Muscle layer of colon (tissue), 2 donors: ENCODE data around the gene NAV2.

Experiments used
- H3K27ac ChIP-seq: one replicate; pipeline ENCODE4 v1.7.0; 2013; ENCODE audit warnings: low read depth, mild to moderate bottlenecking, low read length, moderate library complexity
- H3K27me3 ChIP-seq, 2 donors: one replicate each; pipeline ENCODE4 v1.7.0; 2013; ENCODE audit warnings: low read length in 2 of 2, mild to moderate bottlenecking in 2 of 2; ENCODE audit not compliant: insufficient read depth in 2 of 2, control insufficient read depth in 1 of 2
- H3K36me3 ChIP-seq: one replicate; pipeline ENCODE4 v1.7.0; 2013; ENCODE audit warnings: mild to moderate bottlenecking, low read length; ENCODE audit not compliant: insufficient read depth
- H3K4me1 ChIP-seq: one replicate; pipeline ENCODE4 v1.7.0; 2013; ENCODE audit warnings: mild to moderate bottlenecking, low read length; ENCODE audit not compliant: insufficient read depth
- H3K4me3 ChIP-seq, 2 donors: one replicate each; pipeline ENCODE4 v1.7.0; 2013; ENCODE audit warnings: low read length in 2 of 2, low read depth in 1 of 2, mild to moderate bottlenecking in 1 of 2, moderate library complexity in 1 of 2
- H3K9ac ChIP-seq: one replicate; pipeline ENCODE4 v1.7.0; 2013; ENCODE audit warnings: low read length
- H3K9me3 ChIP-seq: one replicate; pipeline ENCODE4 v1.7.0; 2013; ENCODE audit warnings: mild to moderate bottlenecking, low read length
- donor health status: abdominal sarcoma.
- donor health status: Adenocarcinoma of cecum.

The NAV2 gene

GRCh38 chr11:19845626-19846025 is 133.0 kb downstream of the NAV2 start:
- H3K9me3 ChIP-seq = no peaks in the 10 kb centered on the region
- peaks cover 36% of the 10 kb centered on the region for H3K4me1 ChIP-seq
- H3K4me3 ChIP-seq = no peak overlapping the region
- H3K36me3 ChIP-seq = peaks cover 3% of the 10 kb centered on the region
- no peaks in the 10 kb centered on the region for H3K27me3 ChIP-seq
- no peak overlapping the region for H3K9ac ChIP-seq
- no peak overlapping the region for H3K27ac ChIP-seq

DNA sequence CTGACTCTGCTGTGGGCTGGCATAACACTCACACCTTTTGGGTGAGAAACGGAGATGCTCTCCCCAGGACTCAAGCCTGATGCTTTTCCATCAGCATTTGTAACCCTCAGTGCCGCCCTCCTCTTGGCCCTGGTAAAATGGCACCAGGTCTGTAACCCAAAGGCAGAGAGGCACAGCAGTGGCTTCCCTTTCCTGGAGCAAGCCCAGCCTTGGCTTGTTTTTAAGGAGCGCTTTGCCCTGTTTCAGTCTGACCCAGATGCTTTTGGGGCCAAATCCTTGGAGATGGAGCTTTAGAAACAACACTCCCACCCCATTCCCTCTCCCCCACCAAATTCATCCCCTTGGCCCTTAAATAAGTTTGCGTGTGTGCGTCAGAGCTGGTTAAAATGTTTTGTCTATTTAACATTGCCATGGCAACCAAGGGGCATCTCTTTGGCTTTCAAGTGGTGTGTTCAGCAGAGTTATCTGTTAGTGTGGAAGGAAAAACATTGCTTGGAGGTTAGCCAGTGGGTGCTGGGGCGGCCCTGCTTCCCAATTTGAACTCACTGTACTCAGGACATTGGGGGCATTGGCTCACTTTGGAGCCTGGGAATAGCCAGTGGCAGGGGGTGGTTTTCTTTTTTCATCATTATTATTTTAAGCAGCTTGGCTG is 134.1 kb downstream of the NAV2 start:
- H3K9ac ChIP-seq = no peak overlapping the region
- no peaks in the 10 kb centered on the region for H3K9me3 ChIP-seq
- H3K27ac ChIP-seq = no peak overlapping the region
- H3K27me3 ChIP-seq = no peaks in the 10 kb centered on the region
- H3K36me3 ChIP-seq = peaks cover 3% of the 10 kb centered on the region
- peaks cover 32% of the 10 kb centered on the region for H3K4me1 ChIP-seq
- H3K4me3 ChIP-seq = no peak overlapping the region

GRCh38 chr11:19848219-19848618 is 135.6 kb downstream of the NAV2 start:
- Histone ChIP-seq H3K27ac (no peak overlapping the region), H3K4me1 (peaks cover 36% of the 10 kb centered on the region), H3K9me3 (no peaks in the 10 kb centered on the region), H3K4me3 (no peak overlapping the region), H3K27me3 (no peaks in the 10 kb centered on the region), H3K36me3 (peaks cover 3% of the 10 kb centered on the region), H3K9ac (no peak overlapping the region)

GRCh38 chr11:19849107-19849789 is 136.6 kb downstream of the NAV2 start:
- Histone ChIP-seq H3K27ac (no peak overlapping the region), H3K4me3 (no peak overlapping the region), H3K36me3 (peaks cover 3% of the 10 kb centered on the region), H3K9ac (no peak overlapping the region), H3K9me3 (no peaks in the 10 kb centered on the region), H3K4me1 (peaks cover 45% of the 10 kb centered on the region), H3K27me3 (no peaks in the 10 kb centered on the region)

- Histone ChIP-seq H3K27me3 (no peaks in the 10 kb centered on the region), H3K4me1 (peaks cover 45% of the 10 kb centered on the region), H3K9me3 (no peaks in the 10 kb centered on the region), H3K27ac (no peak overlapping the region), H3K36me3 (peaks cover 3% of the 10 kb centered on the region), H3K4me3 (no peak overlapping the region), H3K9ac (no peak overlapping the region)
Observed at GRCh38 chr11:19849947-19850593, 137.4 kb downstream of the NAV2 start.

GRCh38 chr11:19852288-19852687 is 139.7 kb downstream of the NAV2 start:
- Histone ChIP-seq H3K36me3 (no peaks in the 10 kb centered on the region), H3K4me1 (peaks cover 27% of the 10 kb centered on the region), H3K9ac (no peak overlapping the region), H3K4me3 (no peak overlapping the region), H3K27me3 (no peaks in the 10 kb centered on the region), H3K27ac (no peak overlapping the region), H3K9me3 (no peaks in the 10 kb centered on the region)

- H3K4me3 ChIP-seq = no peak overlapping the region
- H3K27ac ChIP-seq = no peak overlapping the region
Observed at GRCh38 chr11:19853016-19853415, 140.4 kb downstream of the NAV2 start.

GRCh38 chr11:19853920-19854319 is 141.3 kb downstream of the NAV2 start:
- H3K4me3 ChIP-seq = peak overlapping the region in 1 of 2 donors; percentile 11
- no peaks in the 10 kb centered on the region for H3K9me3 ChIP-seq
- H3K9ac ChIP-seq = no peak overlapping the region
- H3K36me3 ChIP-seq = no peaks in the 10 kb centered on the region
- H3K27me3 ChIP-seq = no peaks in the 10 kb centered on the region
- no peak overlapping the region for H3K27ac ChIP-seq
- H3K4me1 ChIP-seq = peaks cover 17% of the 10 kb centered on the region

More at GRCh38 chr11:19853016-19853415, 140.4 kb downstream of the NAV2 start:
- Histone ChIP-seq H3K36me3 (no peaks in the 10 kb centered on the region), H3K27me3 (no peaks in the 10 kb centered on the region), H3K4me1 (peaks cover 23% of the 10 kb centered on the region), H3K9me3 (no peaks in the 10 kb centered on the region), H3K9ac (no peak overlapping the region)

GRCh38 chr11:19861171-19861570 is 148.5 kb downstream of the NAV2 start:
- Histone ChIP-seq H3K27ac (no peak overlapping the region), H3K9ac (no peak overlapping the region), H3K4me3 (no peak overlapping the region)

GRCh38 chr11:19862091-19862490 is 149.5 kb downstream of the NAV2 start:
- Histone ChIP-seq H3K27me3 (no peaks in the 10 kb centered on the region), H3K27ac (no peak overlapping the region), H3K4me1 (peaks cover 27% of the 10 kb centered on the region), H3K9ac (no peak overlapping the region), H3K4me3 (no peak overlapping the region), H3K36me3 (no peaks in the 10 kb centered on the region), H3K9me3 (no peaks in the 10 kb centered on the region)

More at GRCh38 chr11:19861171-19861570, 148.5 kb downstream of the NAV2 start:
- Histone ChIP-seq H3K9me3 (no peaks in the 10 kb centered on the region), H3K27me3 (no peaks in the 10 kb centered on the region), H3K4me1 (peaks cover 26% of the 10 kb centered on the region), H3K36me3 (no peaks in the 10 kb centered on the region)

DNA sequence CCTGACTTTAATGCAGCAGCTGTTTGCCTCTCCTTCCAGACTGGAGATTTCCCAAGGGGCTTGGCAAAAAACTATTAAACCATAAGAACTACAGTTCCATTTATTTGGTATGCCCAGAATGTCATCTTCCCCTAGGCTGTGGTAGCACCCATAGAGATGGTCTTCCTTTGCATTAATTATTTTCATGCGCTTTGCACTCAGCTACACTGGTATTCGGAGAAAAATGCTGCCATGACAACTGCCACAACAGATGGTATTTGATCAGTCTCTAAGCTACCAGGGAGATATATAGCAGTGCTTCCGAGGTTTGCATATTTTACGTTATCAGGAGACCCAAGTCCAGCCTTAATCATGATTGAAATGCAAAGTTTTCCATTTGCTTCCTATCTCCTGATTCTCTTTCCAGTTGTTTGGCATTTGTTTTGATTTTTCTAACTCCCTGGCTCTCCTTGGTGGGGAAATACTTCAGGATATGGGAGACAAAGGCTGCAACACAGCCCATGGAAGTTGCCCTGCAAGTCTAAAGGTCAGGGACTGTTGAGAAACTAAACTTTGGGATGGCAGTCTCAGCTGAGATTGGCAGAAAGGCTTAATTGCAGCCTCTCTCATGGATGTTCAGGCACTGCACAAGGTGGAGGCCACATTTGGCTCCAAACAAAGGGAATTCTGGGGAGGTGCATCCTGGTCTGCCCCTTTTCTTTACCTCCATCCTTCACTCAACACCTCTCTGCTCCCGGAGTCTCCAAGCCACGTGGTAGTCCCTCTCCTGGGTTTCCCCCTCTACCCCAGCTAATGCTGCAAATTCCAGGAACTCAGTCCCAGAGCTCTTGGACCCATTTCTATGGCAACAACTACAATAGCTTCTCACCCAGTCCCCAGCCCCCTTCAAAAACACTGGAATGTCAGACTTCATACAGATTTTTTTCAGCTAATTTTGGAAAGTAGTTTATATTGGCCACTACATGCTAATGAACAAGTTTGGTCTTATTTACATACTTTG is 151.8 kb downstream of the NAV2 start:
- H3K4me3 ChIP-seq = no peak overlapping the region
- peaks cover 3% of the 10 kb centered on the region for H3K36me3 ChIP-seq
- no peak overlapping the region for H3K27ac ChIP-seq
- H3K9ac ChIP-seq = no peak overlapping the region
- no peaks in the 10 kb centered on the region for H3K27me3 ChIP-seq
- peaks cover 50% of the 10 kb centered on the region for H3K4me1 ChIP-seq
- H3K9me3 ChIP-seq = no peaks in the 10 kb centered on the region
